Fibroblast of pulmonary artery (primary cell): ENCODE data around the gene HINFP.
"Not testable (repeated sequence)": the region's sequence is repeated elsewhere in the genome, so short reads cannot be mapped to it uniquely, and the experiment has no call there.

Source experiments
- DNase-seq: peaks from one replicate; pipeline ENCODE4 v3.0.0-alpha.2; 2010; ENCODE audit warnings: low read depth
- H3K4me3 ChIP-seq: replicated peaks from 2 replicates; pipeline ENCODE4 v1.5.1; 2011; ENCODE audit warnings: low read depth, mild to moderate bottlenecking, control low read depth, low read length, moderate library complexity
- TF ChIP-seq, protein P1 (sequence below): IDR thresholded peaks from 2 replicates; pipeline ENCODE4 v1.5.1; 2011; ENCODE audit warnings: mild to moderate bottlenecking, control low read depth, low read length, inconsistent platforms; ENCODE audit errors: missing control alignments

Gene HINFP

GRCh38 chr11:119100994-119101758, 20.2 kb upstream of the HINFP start:
- DNase-seq, result no peak
- H3K4me3 ChIP-seq, result peak overlapping the region; percentile 88
- TF ChIP-seq, protein P1, sequence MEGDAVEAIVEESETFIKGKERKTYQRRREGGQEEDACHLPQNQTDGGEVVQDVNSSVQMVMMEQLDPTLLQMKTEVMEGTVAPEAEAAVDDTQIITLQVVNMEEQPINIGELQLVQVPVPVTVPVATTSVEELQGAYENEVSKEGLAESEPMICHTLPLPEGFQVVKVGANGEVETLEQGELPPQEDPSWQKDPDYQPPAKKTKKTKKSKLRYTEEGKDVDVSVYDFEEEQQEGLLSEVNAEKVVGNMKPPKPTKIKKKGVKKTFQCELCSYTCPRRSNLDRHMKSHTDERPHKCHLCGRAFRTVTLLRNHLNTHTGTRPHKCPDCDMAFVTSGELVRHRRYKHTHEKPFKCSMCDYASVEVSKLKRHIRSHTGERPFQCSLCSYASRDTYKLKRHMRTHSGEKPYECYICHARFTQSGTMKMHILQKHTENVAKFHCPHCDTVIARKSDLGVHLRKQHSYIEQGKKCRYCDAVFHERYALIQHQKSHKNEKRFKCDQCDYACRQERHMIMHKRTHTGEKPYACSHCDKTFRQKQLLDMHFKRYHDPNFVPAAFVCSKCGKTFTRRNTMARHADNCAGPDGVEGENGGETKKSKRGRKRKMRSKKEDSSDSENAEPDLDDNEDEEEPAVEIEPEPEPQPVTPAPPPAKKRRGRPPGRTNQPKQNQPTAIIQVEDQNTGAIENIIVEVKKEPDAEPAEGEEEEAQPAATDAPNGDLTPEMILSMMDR, result no peak

DNA sequence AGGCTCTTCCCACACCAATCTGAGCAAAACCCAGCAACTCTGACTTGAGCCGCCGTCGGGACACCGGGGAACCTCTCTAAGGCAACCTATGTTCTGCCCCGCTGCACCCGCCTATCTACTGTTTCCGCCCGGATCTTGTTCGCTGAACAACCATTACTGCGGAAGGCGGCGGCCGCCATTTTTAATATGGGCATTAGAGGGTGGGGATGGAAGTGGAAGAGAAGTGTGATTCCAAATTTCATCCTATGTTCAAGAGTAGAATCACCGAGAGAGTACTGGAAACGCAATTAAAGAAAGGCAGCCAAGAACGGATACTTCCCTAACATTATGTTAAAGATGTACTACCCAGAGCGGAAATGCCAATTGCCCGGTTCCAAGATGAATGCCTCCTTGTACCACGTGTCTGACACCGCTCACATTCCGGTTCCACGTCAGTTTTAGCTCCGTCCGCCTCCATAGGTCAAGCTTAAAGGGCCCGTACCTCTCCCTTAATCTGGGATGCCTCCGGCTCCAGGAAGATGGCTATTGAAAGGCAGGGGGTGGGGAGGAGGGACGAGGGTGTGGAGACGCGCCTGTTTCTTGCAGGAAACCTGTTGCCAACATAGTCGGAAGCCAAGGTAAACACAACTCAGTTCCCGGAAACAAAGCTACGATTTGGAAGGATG, 19.5 kb upstream of the HINFP start, which contains the start of gene DPAGT1:
TSS of gene DPAGT1 (minus strand) at position 95 of the 665 bp plus-strand sequence. CDS start 198 bp downstream, outside the sequence.
- DNase-seq, result peak; percentile 98
- H3K4me3 ChIP-seq, result peak within 1 kb of the TSS; percentile 88
- TF ChIP-seq, protein P1, result no peak

DNA sequence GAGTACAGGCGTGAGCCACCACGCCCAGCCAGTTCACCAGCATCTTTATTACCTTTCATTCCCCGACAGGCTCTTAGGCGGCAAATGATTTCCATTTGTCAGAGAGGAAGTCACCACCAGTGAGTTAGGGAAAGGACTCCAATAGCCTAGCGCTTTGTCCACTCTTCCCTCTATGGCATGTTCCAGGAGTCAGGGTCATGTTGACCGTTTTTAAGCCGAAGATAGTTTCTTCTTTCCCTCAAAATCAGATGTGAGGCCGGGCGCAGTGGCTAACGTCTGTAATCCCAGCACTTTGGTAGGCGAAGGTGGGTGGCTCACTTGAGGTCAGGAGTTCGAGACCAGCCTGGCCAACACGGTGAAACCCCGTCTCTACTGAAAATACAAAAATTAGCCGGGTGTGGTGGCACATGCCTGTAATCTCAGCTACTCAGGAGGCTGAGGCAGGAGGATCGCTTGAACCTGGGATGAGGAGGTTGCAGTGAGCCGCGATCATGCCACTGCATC, 18.2 kb upstream of the HINFP start:
- peak overlapping the region; percentile 88 for H3K4me3 ChIP-seq
- not testable (repeated sequence) for DNase-seq

- TF ChIP-seq, protein P1, result no peak
- no peak for DNase-seq
Measured at GRCh38 chr11:119103793-119104192, 17.6 kb upstream of the HINFP start.

DNA sequence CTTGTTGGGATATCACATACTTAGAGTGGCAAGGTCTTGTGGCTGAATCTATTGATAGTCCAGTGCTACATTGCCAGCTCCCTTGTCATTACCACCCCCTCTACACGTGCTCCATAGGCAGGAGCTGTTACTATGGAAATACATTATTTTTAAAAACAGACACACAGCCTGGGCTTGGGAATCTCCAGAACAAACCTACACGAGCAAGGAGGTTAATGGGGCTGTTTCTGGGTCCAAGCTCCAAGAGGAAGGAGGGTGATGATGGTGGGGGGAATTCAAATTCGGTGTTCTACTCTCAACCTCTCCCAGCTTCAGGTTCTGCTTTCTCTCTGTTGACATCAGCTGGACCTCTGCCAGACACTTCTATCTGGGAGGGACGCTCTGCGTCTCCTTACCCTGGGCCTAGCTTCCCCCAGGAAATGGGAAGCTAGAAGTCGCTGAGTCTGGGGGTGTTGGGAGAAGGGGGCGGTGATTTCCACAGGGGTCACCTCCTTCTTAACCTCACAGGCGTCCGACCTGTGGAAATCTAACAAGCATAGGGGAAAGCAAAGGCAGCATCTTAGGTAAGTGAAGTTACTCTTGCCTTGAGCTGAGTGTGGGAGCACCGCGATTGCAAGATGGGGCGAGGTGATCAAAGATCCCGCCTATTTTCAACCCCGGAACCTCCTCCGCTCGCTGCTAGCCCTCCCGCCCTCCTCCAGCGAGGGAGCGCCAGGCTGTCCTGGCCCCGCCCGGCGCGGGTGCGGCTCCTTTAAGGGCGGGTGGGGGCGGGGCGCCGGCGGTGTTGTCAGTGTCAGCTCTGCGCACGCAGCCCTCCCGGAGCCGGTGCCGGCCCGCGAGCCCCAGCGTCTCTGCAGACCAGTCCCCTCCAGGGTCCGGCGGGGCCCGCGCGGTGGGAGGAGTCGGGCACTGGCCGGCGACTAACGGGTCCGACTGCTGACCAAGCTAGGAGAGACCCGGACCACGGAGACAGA, 14.5 kb upstream of the HINFP start, which contains the start of gene C2CD2L:
TSS of gene C2CD2L (plus strand) at position 781 of the 974 bp plus-strand sequence. CDS start 398 bp downstream, outside the sequence.
- peak within 1 kb of the TSS; percentile 66 for H3K4me3 ChIP-seq
- TF ChIP-seq, protein P1, result no peak
- peak; percentile 91 for DNase-seq

More at GRCh38 chr11:119103793-119104192, 17.6 kb upstream of the HINFP start:
- H3K4me3 ChIP-seq, result no peak overlapping the region

GRCh38 chr11:119107538-119108145, 13.7 kb upstream of the HINFP start:
- DNase-seq, result no peak
- TF ChIP-seq, protein P1, result no peak
- peak overlapping the region; percentile 66 for H3K4me3 ChIP-seq
